ENCODE data around the gene CRTAC1.

The CRTAC1 gene

GRCh38 chr10:97883092-97883485, 147.3 kb downstream of the CRTAC1 start:
- no peak for TF ChIP-seq CTCF (IDR thresholded peaks at IDR 0.05)
- intact Hi-C loops (cut with DNase I; ENCODE audit: low total_unique reads): no loop called here
- H3K4me1 ChIP-seq: peaks cover 0 to 17% (median 15%) of the 10 kb centered on the region in 4 donors
- H3K36me3 ChIP-seq: no peaks in the 10 kb centered on the region
- H3K27ac ChIP-seq: peak overlapping the region; percentile 32 to 46
- no peaks in the 10 kb centered on the region for H3K27me3 ChIP-seq
- H3K4me3 ChIP-seq: no peak overlapping the region
- DNase-seq: no peak
- no peaks in the 10 kb centered on the region for H3K9me3 ChIP-seq

GRCh38 chr10:97882142-97883091, 148.0 kb downstream of the CRTAC1 start:
- Histone ChIP-seq H3K27me3 (no peaks in the 10 kb centered on the region), H3K36me3 (no peaks in the 10 kb centered on the region), H3K4me3 (no peak overlapping the region), H3K27ac (peak overlapping the region; percentile 32 to 46), H3K9me3 (no peaks in the 10 kb centered on the region), H3K4me1 (peaks cover 0 to 17% (median 15%) of the 10 kb centered on the region in 4 donors)
- no peak for TF ChIP-seq CTCF (IDR thresholded peaks at IDR 0.05)
- intact Hi-C loops (cut with DNase I; ENCODE audit: low total_unique reads): no loop called here
- peak; percentile 78 to 90 for DNase-seq

DNA sequence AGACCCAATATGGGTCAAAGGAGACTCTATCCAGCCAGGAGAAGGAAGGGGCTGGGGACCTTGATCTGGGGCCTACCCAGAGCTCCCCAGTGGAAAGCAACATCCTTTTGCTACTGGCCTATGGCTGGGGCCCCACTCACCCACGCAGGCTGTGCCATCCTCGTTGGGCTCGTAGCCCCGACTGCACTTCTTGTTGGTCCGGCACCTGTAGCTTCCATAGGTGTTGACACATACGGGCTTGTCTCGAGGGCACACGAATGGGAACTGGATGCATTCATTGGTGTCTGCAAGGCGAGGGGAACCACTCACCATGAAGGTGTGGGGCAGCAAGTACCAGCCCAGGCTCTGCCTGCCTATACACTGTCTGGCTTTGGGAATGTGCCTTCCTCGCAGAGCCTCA, 150.3 kb downstream of the CRTAC1 start:
- TF ChIP-seq CTCF (IDR thresholded peaks at IDR 0.05): no peak
- no peak for DNase-seq
- Histone ChIP-seq H3K9me3 (no peaks in the 10 kb centered on the region), H3K27ac (no peak overlapping the region), H3K4me3 (no peak overlapping the region), H3K4me1 (peaks cover 0 to 23% (median 15%) of the 10 kb centered on the region in 4 donors), H3K36me3 (no peaks in the 10 kb centered on the region), H3K27me3 (no peaks in the 10 kb centered on the region)
- intact Hi-C loops (cut with DNase I; ENCODE audit: low total_unique reads): no loop called here

DNA sequence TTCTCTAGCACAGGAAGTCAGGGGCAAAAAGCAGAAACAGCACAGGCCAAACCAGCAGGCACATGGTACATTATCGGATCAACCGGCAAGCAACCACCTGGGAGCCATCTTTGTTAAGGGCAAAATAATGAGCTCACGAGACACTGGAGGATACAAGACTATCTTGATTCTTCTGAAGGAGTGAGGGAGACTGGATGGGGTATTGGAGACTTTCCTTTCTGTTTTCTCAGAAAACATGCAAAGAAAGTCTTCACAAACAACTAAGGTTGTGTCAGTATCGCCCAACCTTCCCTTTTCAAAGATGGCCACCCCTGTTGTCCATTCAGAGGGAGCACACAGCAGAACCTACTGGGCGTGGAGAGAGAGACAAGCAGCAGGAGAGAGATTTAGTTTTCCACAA, 151.2 kb downstream of the CRTAC1 start:
- Histone ChIP-seq H3K27me3 (no peaks in the 10 kb centered on the region), H3K27ac (no peak overlapping the region), H3K4me3 (no peak overlapping the region), H3K9me3 (no peaks in the 10 kb centered on the region), H3K36me3 (no peaks in the 10 kb centered on the region), H3K4me1 (peaks cover 0 to 30% (median 15%) of the 10 kb centered on the region in 4 donors)
- no peak for TF ChIP-seq CTCF (IDR thresholded peaks at IDR 0.05)
- intact Hi-C loops (cut with DNase I; ENCODE audit: low total_unique reads): no loop called here
- DNase-seq: no peak

- no peak for DNase-seq
- TF ChIP-seq CTCF (IDR thresholded peaks at IDR 0.05): no peak
- intact Hi-C loops (cut with DNase I; ENCODE audit: low total_unique reads): no loop called here
- Histone ChIP-seq H3K27ac (peak overlapping the region in 1 of 2 donors; percentile 46), H3K9me3 (no peaks in the 10 kb centered on the region), H3K36me3 (no peaks in the 10 kb centered on the region), H3K27me3 (no peaks in the 10 kb centered on the region), H3K4me3 (no peak overlapping the region), H3K4me1 (peaks cover 0 to 24% (median 2%) of the 10 kb centered on the region in 4 donors)
Measured at GRCh38 chr10:97876402-97876801, 154.0 kb downstream of the CRTAC1 start.

Data from tibial artery (tissue), 4 donors.